NCI-H1436 (cell line): Measurements from ENCODE around the gene ORC2.
"Not testable (repeated sequence)": the region's sequence is repeated elsewhere in the genome, so short reads cannot be mapped to it uniquely, and the experiment has no call there.

ENCODE experiments used
- DNase-seq: peaks from one replicate; lab custom pipeline; 2025; lab: John Stamatoyannopoulos, UW

ORC2 gene

GRCh38 chr2:200930947-200931626, 32.4 kb downstream of the ORC2 start:
- no peak for DNase-seq

- no peak for DNase-seq
Observed at GRCh38 chr2:200929334-200930249, 33.9 kb downstream of the ORC2 start.

DNA sequence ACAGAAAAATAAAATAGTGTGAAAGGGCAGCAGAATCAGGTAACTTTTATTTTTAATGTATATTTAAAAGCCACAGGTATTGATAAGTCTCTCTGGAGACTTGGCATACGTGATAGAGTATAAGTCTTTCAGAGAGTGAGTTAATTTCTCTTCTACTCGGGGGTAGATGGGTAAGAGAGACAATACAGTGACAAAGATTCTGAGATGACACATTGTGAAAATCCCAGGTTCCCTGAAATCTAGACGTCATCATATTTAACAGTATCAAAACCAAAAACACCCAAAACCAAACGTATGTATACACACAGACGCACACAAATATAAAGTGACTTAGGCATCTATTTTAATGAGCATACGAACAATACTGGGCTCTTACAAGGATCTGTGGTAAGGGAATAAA, 41.0 kb downstream of the ORC2 start:
- no peak for DNase-seq

GRCh38 chr2:200913654-200914053, 49.8 kb downstream of the ORC2 start:
- DNase-seq = no peak

- no peak for DNase-seq
Observed at GRCh38 chr2:200909958-200910357, 53.5 kb downstream of the ORC2 start.

DNA sequence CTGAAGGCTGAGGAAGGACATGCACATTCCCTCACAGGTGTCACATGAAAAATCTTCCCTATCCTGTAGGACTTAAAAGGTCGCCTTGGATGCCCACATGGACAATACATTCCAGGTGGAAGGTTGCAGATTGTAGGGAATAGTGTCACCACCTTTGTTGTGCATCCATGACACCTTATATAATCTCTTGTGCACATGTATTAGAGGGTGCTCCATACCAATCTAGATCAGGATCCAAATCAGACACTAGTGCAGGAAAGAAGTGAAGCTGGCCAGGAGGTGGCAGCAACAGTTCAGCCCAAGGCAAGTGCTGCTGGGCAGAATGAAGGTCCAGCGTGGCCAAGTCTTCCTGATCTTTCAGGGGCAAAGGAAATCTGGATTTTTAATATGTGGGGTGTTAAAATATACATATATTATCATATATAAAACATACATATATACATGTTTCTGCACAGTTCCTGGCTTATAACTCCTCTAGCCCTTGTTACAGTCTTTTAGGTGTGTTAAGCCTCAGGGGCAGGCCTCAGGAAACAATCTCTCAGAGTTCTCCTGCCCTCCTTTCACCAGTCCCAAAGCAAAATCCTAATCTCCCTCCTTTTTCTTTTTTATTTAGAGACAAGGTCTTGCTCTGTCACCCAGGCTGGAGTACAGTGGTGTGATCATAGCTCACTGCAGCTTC, 57.7 kb downstream of the ORC2 start:
- peak; percentile 2 for DNase-seq

DNA sequence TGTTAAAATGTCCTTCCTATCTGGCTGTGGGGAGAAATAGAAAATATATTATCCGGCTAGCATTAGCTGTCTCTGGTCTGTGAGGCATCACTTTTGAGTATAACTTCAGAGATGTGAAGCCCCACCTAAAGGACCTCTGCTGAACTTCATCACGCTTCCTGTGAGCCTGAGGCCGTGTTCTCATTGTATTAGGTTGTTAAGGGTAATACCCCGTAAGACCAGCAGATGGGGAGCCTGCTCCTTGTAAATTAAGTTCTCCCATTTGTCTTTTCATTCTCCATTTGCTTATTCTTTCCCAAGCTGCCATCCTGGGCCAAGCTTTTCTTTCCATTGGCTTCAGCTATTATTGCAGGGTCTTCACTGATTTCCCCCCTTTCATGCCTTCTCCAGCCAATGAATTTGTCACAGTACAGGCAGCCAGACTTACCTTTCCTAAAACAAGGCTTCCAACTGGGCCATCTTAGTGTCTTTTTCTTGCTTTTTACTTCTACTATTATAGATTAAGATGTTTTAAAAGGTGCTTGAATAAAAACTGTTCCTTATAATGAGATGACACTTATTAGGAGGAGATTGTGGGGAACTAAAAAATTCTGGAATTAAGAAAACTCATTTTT, 61.9 kb downstream of the ORC2 start:
- peak; percentile 76 for DNase-seq

DNA sequence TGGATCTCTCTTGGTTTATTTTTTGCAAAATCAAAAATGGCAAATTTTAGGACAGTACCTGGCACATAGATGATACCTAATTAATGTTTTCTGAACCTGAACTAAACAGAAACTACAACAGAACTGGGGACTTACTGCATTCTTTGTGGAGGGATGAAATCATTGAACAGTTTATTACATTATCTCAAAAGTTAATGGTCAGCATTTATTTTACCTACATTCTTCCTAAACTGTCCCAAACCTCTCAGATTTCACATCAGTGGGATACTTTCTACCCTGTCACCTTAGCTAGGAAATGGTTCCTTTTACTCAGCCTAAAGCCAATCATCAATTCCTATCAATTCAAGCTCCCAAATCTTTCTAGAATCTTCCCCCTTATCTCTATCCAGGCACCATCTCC, 64.0 kb downstream of the ORC2 start:
- no peak for DNase-seq

- peak; percentile 93 for DNase-seq
Observed at GRCh38 chr2:200888704-200889625, 74.5 kb downstream of the ORC2 start, which contains the start of the genes NIF3L1 and PPIL3. NIF3L1 (plus strand) TSS chr2:200889371; CDS start chr2:200891944, 2,573 bp downstream. PPIL3 (minus strand) TSS chr2:200889077; CDS start chr2:200887615, 1,462 bp downstream.

GRCh38 chr2:200881715-200882249, 81.7 kb downstream of the ORC2 start:
- DNase-seq = not testable (repeated sequence)

- DNase-seq = no peak
Observed at GRCh38 chr2:200878289-200878880, 85.1 kb downstream of the ORC2 start.

DNA sequence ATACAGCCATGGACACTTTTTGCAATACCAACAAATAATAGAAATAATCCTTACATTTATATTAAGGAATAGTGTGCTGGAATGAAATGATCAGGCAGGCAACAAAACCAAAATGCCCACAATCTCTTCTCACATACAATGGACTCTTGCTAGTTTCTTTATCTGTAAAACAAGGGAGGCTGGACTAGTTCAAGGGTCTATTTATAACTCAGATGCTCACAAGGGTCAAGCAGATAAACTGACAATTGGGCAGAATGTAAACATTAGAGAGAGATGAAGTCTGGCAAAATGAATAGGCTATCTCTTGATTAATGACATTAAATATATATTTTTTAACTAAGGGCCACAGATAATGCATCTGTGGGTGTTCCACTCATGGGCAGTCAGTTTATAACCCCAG, 86.0 kb downstream of the ORC2 start:
- DNase-seq = no peak

- no peak for DNase-seq
Observed at GRCh38 chr2:200873560-200873959, 89.9 kb downstream of the ORC2 start.

DNA sequence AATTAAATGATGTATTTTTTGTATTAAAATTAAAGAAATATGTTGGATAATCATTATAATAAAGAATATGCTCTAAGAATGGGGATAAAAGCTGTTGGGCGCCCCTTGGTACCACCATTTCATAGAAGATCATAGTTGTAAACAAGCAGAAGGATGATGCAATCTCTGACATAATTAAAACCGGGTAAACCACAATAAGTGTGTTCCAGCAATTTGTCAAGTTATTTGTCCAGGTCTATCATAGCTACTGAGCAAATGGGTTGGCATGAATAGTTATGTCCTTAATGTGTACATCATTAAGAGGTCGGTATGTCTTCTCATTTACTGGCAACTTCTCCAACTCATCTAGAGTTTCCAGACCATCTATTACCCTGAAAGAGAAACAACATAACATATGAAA, 92.3 kb downstream of the ORC2 start:
- DNase-seq = no peak

GRCh38 chr2:200869014-200869413, 94.4 kb downstream of the ORC2 start:
- no peak for DNase-seq

GRCh38 chr2:200864176-200865034, 99.1 kb downstream of the ORC2 start, which contains the start of gene CLK1:
CLK1 (minus strand) TSS chr2:200864658; CDS start chr2:200861862, 2,796 bp downstream.
- peak; percentile 92 for DNase-seq

- peak; percentile 13 for DNase-seq
Observed at GRCh38 chr2:200863782-200864175, 99.7 kb downstream of the ORC2 start.

DNA sequence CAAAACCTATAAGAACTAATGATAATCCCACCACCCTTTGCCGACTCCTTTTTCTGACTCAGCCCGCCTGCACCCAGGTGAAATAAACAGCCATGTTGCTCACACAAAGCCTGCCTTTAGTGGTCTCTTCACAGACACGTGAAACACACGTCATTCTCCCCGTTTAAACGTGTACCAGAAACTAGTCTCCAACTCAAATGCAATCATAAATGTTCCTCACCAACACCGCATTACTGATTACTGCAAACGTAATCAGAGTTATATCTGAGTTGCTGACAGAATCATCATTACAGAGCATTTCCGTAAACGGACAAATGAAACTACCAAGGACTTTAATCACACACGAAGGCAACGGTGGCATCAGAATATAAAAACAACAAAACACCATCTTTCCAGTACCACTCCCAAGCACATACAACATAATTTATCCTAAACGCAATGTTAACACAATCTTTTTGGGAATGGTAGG, 100.9 kb downstream of the ORC2 start:
- DNase-seq = peak; percentile 18

DNA sequence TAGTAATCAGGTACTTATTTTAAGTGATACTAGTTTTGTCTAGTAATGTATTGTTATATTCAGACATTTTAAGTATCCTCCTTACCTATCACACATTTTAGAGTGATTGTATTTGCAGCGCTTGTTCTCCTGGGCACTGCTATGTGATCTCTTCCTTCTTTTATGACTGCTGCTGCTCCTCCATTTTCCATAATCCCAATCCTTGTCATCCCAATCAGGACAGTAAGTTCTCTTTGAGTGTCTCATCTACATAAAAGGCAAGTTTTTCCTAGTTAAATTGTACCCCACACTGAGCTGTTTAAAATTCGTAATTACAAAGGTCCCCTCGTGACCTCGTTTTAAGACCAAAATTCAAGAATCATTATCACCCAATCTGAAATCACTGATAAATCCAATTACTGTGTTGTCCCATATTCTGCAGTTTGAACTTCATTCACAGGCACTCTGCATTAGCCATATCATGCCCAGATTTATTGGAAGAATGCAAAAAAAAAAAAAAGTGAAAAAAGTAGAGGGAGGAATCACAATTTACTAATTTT, 101.8 kb downstream of the ORC2 start:
- no peak for DNase-seq
